ENCODE data around the gene AUP1. TPM values are rescaled to one million over a fixed set of nuclear protein-coding genes. Genes with fewer than 3 reads are reported as not detected.

The AUP1 gene
- polyA plus RNA-seq, 2 of the 4 experiments (the other 2 are of a cell fraction), result 129 to 164 TPM

DNA sequence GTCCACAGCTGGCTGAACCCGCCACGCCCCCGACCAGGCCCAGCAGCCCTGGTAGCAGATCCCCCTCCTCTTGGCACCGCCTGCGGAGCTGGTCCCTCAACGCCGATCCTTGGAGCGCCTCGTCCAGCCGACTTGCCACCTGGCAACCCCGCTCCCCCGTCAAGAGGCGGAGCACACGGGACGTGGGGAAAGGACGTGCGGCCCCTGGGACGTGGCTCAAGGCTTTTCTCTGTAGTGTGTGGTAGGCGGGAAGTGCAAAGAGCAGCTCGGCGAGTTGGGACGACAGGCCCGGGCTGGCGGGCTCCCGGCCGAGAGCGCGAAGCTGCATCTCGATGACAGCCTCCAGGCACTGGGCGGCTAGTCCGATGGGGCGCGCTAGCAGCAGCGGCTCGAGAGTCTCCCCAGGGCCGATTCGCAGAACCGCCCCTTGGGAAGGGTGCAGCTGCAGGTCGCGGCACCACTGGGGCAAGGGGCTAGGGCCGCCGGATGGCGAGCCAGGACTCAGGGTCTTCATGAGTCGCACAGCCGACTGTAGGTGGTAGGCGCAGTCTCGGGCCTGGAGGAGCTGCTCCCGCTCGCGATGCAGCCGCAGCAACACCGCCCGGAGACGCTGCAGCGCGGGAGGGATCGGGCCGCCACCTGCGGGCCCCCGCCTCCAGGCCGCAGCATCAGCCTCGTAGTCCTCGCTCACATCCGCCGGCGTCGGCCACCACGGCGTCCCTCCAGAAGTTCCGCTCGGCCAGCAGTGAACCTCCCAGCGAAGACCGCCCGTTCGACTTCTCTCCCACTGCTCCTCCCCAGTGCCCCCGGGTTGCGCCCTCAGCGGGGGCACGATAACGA is 47.3 kb downstream of the AUP1 start:
- 11% methylated on average over 49 of the region's 80 CpGs for WGBS (ENCODE audit: missing lambda C conversion rate)
- no peak for FAIRE-seq
- peak; percentile 64 to 69 for ATAC-seq
- DNase-seq (ENCODE audit: low read depth in 1 of 2, low spot score in 1 of 2), result no peak
- Histone ChIP-seq H3K4me2 (peak overlapping the region; percentile 96), H3K27ac (peak overlapping the region; percentile 85 to 97), H3K4me3 (peak overlapping the region; percentile 70), H3K4me1 (peaks cover 20% of the 10 kb centered on the region), H3K9me3 (no peaks in the 10 kb centered on the region)
- peak; percentile 62 for TF ChIP-seq E2F6 (IDR thresholded peaks at IDR 0.05; ENCODE audit: borderline replicate concordance, low read depth)
- 0 out of 2 replicates have a peak, but pooled peaks have one; percentile 10 for TF ChIP-seq TFCP2L1 (CRISPR knock-in tag; IDR thresholded peaks at IDR 0.05)
- TF ChIP-seq ZNF302 (CRISPR knock-in tag; IDR thresholded peaks at IDR 0.05), result no peak
- CTCF ChIA-PET, result interaction anchor here (0.7 to 13.8 kb wide), 28 partner anchors 9 to 395 kb away, joined by 3 to 184 read pairs (median 7); partner anchors contain the start of genes AUP1, DQX1, HTRA2 and INO80B
- POLR2A ChIA-PET, result interaction anchor here (0.6 to 3.1 kb wide), 17 partner anchors 9 to 109 kb away, joined by 3 to 28 read pairs (median 5); partner anchors contain the start of genes AUP1, HTRA2, INO80B and MOGS

DNA sequence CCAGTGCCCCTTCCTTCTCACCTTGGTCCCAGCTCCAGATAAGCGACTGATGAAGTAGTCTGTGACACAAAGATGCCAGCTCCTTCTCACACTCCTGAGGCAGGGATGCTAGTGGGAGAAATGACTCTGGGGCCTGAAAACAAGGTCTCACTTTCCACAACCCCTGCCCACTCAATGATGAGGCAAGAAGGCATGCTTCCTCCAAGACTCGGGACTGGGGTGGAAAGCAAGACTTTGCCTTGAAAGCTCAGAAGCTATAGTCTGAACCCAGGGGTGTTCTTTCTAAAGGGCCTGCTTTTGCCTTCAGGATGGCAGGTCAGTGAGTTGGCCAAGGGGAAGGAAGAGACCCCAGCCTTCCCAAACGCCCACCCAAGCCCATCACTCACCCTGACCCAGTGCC is 48.1 kb downstream of the AUP1 start:
- TF ChIP-seq FOSB (CRISPR knock-in tag; IDR thresholded peaks at IDR 0.05) (no peak), HES2 (IDR thresholded peaks at IDR 0.05) (no peak), HEYL (CRISPR knock-in tag; IDR thresholded peaks at IDR 0.05) (no peak), BHLHE40 (IDR thresholded peaks at IDR 0.05; ENCODE audit: low read depth, low read length) (no peak), SREBF2 (IDR thresholded peaks at IDR 0.05) (no peak), TFCP2L1 (CRISPR knock-in tag; IDR thresholded peaks at IDR 0.05) (no peak), NPAS2 (CRISPR knock-in tag; IDR thresholded peaks at IDR 0.05; ENCODE audit: borderline replicate concordance) (no peak), HOXB5 (CRISPR knock-in tag; IDR thresholded peaks at IDR 0.05) (no peak), KDM5A (IDR thresholded peaks at IDR 0.05) (no peak), RCOR1 (IDR thresholded peaks at IDR 0.05; ENCODE audit: low read depth, low read length) (no peak), ZFP36 (IDR thresholded peaks at IDR 0.05; ENCODE audit: borderline replicate concordance, partially characterized antibody) (no peak), RARB (CRISPR knock-in tag; IDR thresholded peaks at IDR 0.05) (no peak), EP300 (IDR thresholded peaks at IDR 0.05) (no peak)
- TF ChIP-seq, protein P1, sequence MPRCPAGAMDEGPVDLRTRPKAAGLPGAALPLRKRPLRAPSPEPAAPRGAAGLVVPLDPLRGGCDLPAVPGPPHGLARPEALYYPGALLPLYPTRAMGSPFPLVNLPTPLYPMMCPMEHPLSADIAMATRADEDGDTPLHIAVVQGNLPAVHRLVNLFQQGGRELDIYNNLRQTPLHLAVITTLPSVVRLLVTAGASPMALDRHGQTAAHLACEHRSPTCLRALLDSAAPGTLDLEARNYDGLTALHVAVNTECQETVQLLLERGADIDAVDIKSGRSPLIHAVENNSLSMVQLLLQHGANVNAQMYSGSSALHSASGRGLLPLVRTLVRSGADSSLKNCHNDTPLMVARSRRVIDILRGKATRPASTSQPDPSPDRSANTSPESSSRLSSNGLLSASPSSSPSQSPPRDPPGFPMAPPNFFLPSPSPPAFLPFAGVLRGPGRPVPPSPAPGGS (IDR thresholded peaks at IDR 0.05), result no peak
- peak overlapping the region; percentile 96 for H3K4me2 ChIP-seq
- H3K4me3 ChIP-seq, result peak overlapping the region; percentile 70
- ChIA-PET POLR2A (interaction anchor here (0.6 to 3.1 kb wide), 6 partner anchors 9 to 51 kb away, joined by 3 to 28 read pairs (median 10); partner anchors contain the start of genes AUP1, HTRA2, MRPL53 and PCGF1), CTCF (interaction anchor here (0.7 to 13.8 kb wide), 13 partner anchors 8 to 113 kb away, joined by 3 to 184 read pairs (median 18); partner anchors contain the start of genes AUP1, HTRA2, INO80B and LBX2)
- 55% methylated on average over 3 of the region's 3 CpGs for WGBS (ENCODE audit: missing lambda C conversion rate)
- peak overlapping the region; percentile 85 to 97; a peak in 5 of 6 replicates for H3K27ac ChIP-seq
- H3K9me3 ChIP-seq, result no peaks in the 10 kb centered on the region
- peaks cover 20% of the 10 kb centered on the region for H3K4me1 ChIP-seq
- ATAC-seq, result no peak
- no peak for DNase-seq (ENCODE audit: low read depth in 1 of 2, low spot score in 1 of 2)
- no peak for FAIRE-seq

Other genes with a start within 250 kb of the AUP1 start
- gene SLC4A5, start 186.3 kb downstream of the AUP1 start, polyA plus RNA-seq (2011; rRNA removed), result 1.1 and 1.3 TPM in 2 replicates
- 0.38 to 0.63 TPM (median 0.50 TPM) in 3 replicates for gene SLC4A5, start 186.3 kb downstream of the AUP1 start, polyA plus RNA-seq (2017; fragmentation: RNase III; extraction: RNeasy Plus Mini Kit Qiagen cat#74134 plus additional on column Dnase treatment)
- gene DCTN1, start 149.4 kb downstream of the AUP1 start, polyA plus RNA-seq (2011; rRNA removed), result 95.1 and 99.1 TPM in 2 replicates
- 104 to 107 TPM (median 106 TPM) in 3 replicates for gene DCTN1, start 149.4 kb downstream of the AUP1 start, polyA plus RNA-seq (2017; fragmentation: RNase III; extraction: RNeasy Plus Mini Kit Qiagen cat#74134 plus additional on column Dnase treatment)
- 0.88 and 1.6 TPM in 2 replicates for gene C2orf81, start 108.1 kb downstream of the AUP1 start, polyA plus RNA-seq (2011; rRNA removed)
- gene C2orf81, start 108.1 kb downstream of the AUP1 start, polyA plus RNA-seq (2017; fragmentation: RNase III; extraction: RNeasy Plus Mini Kit Qiagen cat#74134 plus additional on column Dnase treatment), result 1.9 to 2.4 TPM (median 2.0 TPM) in 3 replicates
- gene WDR54, start 108.0 kb downstream of the AUP1 start, polyA plus RNA-seq (2011; rRNA removed), result 47.4 and 59.1 TPM in 2 replicates
- 59.4 to 68.5 TPM (median 62.5 TPM) in 3 replicates for gene WDR54, start 108.0 kb downstream of the AUP1 start, polyA plus RNA-seq (2017; fragmentation: RNase III; extraction: RNeasy Plus Mini Kit Qiagen cat#74134 plus additional on column Dnase treatment)
- gene RTKN, start 87.8 kb downstream of the AUP1 start, polyA plus RNA-seq (2011; rRNA removed), result 15.1 and 15.9 TPM in 2 replicates
- gene RTKN, start 87.8 kb downstream of the AUP1 start, polyA plus RNA-seq (2017; fragmentation: RNase III; extraction: RNeasy Plus Mini Kit Qiagen cat#74134 plus additional on column Dnase treatment), result 15.6 to 21.2 TPM (median 20.1 TPM) in 3 replicates
- gene INO80B, start 74.6 kb downstream of the AUP1 start, polyA plus RNA-seq (2011; rRNA removed), result 15.5 and 19.9 TPM in 2 replicates
- 66.8 to 74.6 TPM (median 74.3 TPM) in 3 replicates for gene INO80B, start 74.6 kb downstream of the AUP1 start, polyA plus RNA-seq (2017; fragmentation: RNase III; extraction: RNeasy Plus Mini Kit Qiagen cat#74134 plus additional on column Dnase treatment)
- gene WBP1, start 71.3 kb downstream of the AUP1 start, polyA plus RNA-seq (2011; rRNA removed), result 62.6 and 86.3 TPM in 2 replicates
- 49.1 to 67.0 TPM (median 59.0 TPM) in 3 replicates for gene WBP1, start 71.3 kb downstream of the AUP1 start, polyA plus RNA-seq (2017; fragmentation: RNase III; extraction: RNeasy Plus Mini Kit Qiagen cat#74134 plus additional on column Dnase treatment)
- 35.3 and 42.0 TPM in 2 replicates for gene MOGS, start 64.3 kb downstream of the AUP1 start, polyA plus RNA-seq (2011; rRNA removed)
- gene MOGS, start 64.3 kb downstream of the AUP1 start, polyA plus RNA-seq (2017; fragmentation: RNase III; extraction: RNeasy Plus Mini Kit Qiagen cat#74134 plus additional on column Dnase treatment), result 30.6 to 34.5 TPM (median 34.1 TPM) in 3 replicates
- gene MRPL53, start 57.0 kb downstream of the AUP1 start, polyA plus RNA-seq (2011; rRNA removed), result 49.9 and 68.8 TPM in 2 replicates
- 216 to 229 TPM (median 221 TPM) in 3 replicates for gene MRPL53, start 57.0 kb downstream of the AUP1 start, polyA plus RNA-seq (2017; fragmentation: RNase III; extraction: RNeasy Plus Mini Kit Qiagen cat#74134 plus additional on column Dnase treatment)
- 6.8 and 8.9 TPM in 2 replicates for gene CCDC142, start 46.7 kb downstream of the AUP1 start, polyA plus RNA-seq (2011; rRNA removed)
- 11.9 to 16.4 TPM (median 12.8 TPM) in 3 replicates for gene CCDC142, start 46.7 kb downstream of the AUP1 start, polyA plus RNA-seq (2017; fragmentation: RNase III; extraction: RNeasy Plus Mini Kit Qiagen cat#74134 plus additional on column Dnase treatment)
- gene TTC31, start 46.6 kb downstream of the AUP1 start, polyA plus RNA-seq (2011; rRNA removed), result 29.6 and 32.4 TPM in 2 replicates
- 25.4 to 26.2 TPM (median 25.7 TPM) in 3 replicates for gene TTC31, start 46.6 kb downstream of the AUP1 start, polyA plus RNA-seq (2017; fragmentation: RNase III; extraction: RNeasy Plus Mini Kit Qiagen cat#74134 plus additional on column Dnase treatment)
- gene LBX2, start 30.1 kb downstream of the AUP1 start, polyA plus RNA-seq (2011; rRNA removed), result 0.84 and 1.0 TPM in 2 replicates
- gene LBX2, start 30.1 kb downstream of the AUP1 start, polyA plus RNA-seq (2017; fragmentation: RNase III; extraction: RNeasy Plus Mini Kit Qiagen cat#74134 plus additional on column Dnase treatment), result 2.0 to 2.4 TPM (median 2.1 TPM) in 3 replicates
- 53.6 and 55.3 TPM in 2 replicates for gene PCGF1, start 22.0 kb downstream of the AUP1 start, polyA plus RNA-seq (2011; rRNA removed)
- 32.2 to 38.1 TPM (median 32.8 TPM) in 3 replicates for gene PCGF1, start 22.0 kb downstream of the AUP1 start, polyA plus RNA-seq (2017; fragmentation: RNase III; extraction: RNeasy Plus Mini Kit Qiagen cat#74134 plus additional on column Dnase treatment)
- gene TLX2, start 15.3 kb downstream of the AUP1 start, polyA plus RNA-seq (2011; rRNA removed), result 0.05 TPM in 1 of 2 replicates, not detected in the other
- gene TLX2, start 15.3 kb downstream of the AUP1 start, polyA plus RNA-seq (2017; fragmentation: RNase III; extraction: RNeasy Plus Mini Kit Qiagen cat#74134 plus additional on column Dnase treatment), result 0.37 to 0.58 TPM (median 0.39 TPM) in 3 replicates
- 0.39 and 0.42 TPM in 2 replicates for gene DQX1, start 3.5 kb downstream of the AUP1 start, polyA plus RNA-seq (2011; rRNA removed)
- gene DQX1, start 3.5 kb downstream of the AUP1 start, polyA plus RNA-seq (2017; fragmentation: RNase III; extraction: RNeasy Plus Mini Kit Qiagen cat#74134 plus additional on column Dnase treatment), result 0.09 to 0.21 TPM (median 0.15 TPM) in 3 replicates
- gene HTRA2, start 227 bp upstream of the AUP1 start, polyA plus RNA-seq (2011; rRNA removed), result 28.7 and 33.7 TPM in 2 replicates
- gene HTRA2, start 227 bp upstream of the AUP1 start, polyA plus RNA-seq (2017; fragmentation: RNase III; extraction: RNeasy Plus Mini Kit Qiagen cat#74134 plus additional on column Dnase treatment), result 33.6 to 36.5 TPM (median 34.0 TPM) in 3 replicates
- 0.30 and 0.40 TPM in 2 replicates for gene LOXL3, start 24.2 kb upstream of the AUP1 start, polyA plus RNA-seq (2011; rRNA removed)
- 0.27 to 0.53 TPM (median 0.31 TPM) in 3 replicates for gene LOXL3, start 24.2 kb upstream of the AUP1 start, polyA plus RNA-seq (2017; fragmentation: RNase III; extraction: RNeasy Plus Mini Kit Qiagen cat#74134 plus additional on column Dnase treatment)
- 3.7 and 4.0 TPM in 2 replicates for gene DOK1, start 25.0 kb upstream of the AUP1 start, polyA plus RNA-seq (2011; rRNA removed)
- gene DOK1, start 25.0 kb upstream of the AUP1 start, polyA plus RNA-seq (2017; fragmentation: RNase III; extraction: RNeasy Plus Mini Kit Qiagen cat#74134 plus additional on column Dnase treatment), result 3.2 to 5.1 TPM (median 5.0 TPM) in 3 replicates
- not detected in 2 replicates for gene M1AP, start 118.6 kb upstream of the AUP1 start, polyA plus RNA-seq (2011; rRNA removed)
- not detected in 3 replicates for gene M1AP, start 118.6 kb upstream of the AUP1 start, polyA plus RNA-seq (2017; fragmentation: RNase III; extraction: RNeasy Plus Mini Kit Qiagen cat#74134 plus additional on column Dnase treatment)
- 9.3 and 11.1 TPM in 2 replicates for gene SEMA4F, start 124.5 kb upstream of the AUP1 start, polyA plus RNA-seq (2011; rRNA removed)
- gene SEMA4F, start 124.5 kb upstream of the AUP1 start, polyA plus RNA-seq (2017; fragmentation: RNase III; extraction: RNeasy Plus Mini Kit Qiagen cat#74134 plus additional on column Dnase treatment), result 7.6 to 8.5 TPM (median 8.3 TPM) in 3 replicates

All from A549 (cell line).